Stomach (tissue), 9 donors: ENCODE results near the gene PIGL. TPM values are rescaled to one million over a fixed set of nuclear protein-coding genes. Genes with fewer than 3 reads are reported as not detected.
A peak's percentile ranks its signal among the peaks of the same experiment; 100 is the strongest.

Experiments used
- DNase-seq, 2 donors: peaks; one replicate each; pipeline versions ENCODE4 v3.0.0 to v3.0.0-alpha.2; 2013 to 2019
- H3K27ac ChIP-seq, 5 donors: fragments of 200-600 bp in 4 of 5; sonication (generic) in 4 of 5; one replicate each; pipeline ENCODE4 v1.5.1; 2013 to 2019; ENCODE audit warnings: mild to moderate bottlenecking in 1 of 5, moderate library complexity in 1 of 5
- H3K27me3 ChIP-seq, 3 donors: fragments of 200-600 bp; sonication (generic); one replicate each; pipeline ENCODE4 v1.5.1; 2017 to 2019; ENCODE audit warnings: mixed run types in 1 of 3
- H3K36me3 ChIP-seq, 4 donors: fragments of 200-600 bp; sonication (generic); 1 replicate in 3 of 4; 2 replicates in 1 of 4; pipeline ENCODE4 v1.5.1; 2016 to 2019
- H3K4me1 ChIP-seq, 4 donors: fragments of 200-600 bp; sonication (generic); one replicate each; pipeline ENCODE4 v1.5.1; 2016 to 2019
- H3K4me3 ChIP-seq, 4 donors: fragments of 200-600 bp; sonication (generic) in 3 of 4; one replicate each; pipeline ENCODE4 v1.5.1; 2016 to 2019; ENCODE audit warnings: mild to moderate bottlenecking in 1 of 4
- H3K9me3 ChIP-seq, 4 donors: fragments of 200-600 bp; sonication (generic); one replicate each; pipeline ENCODE4 v1.5.1; 2016 to 2019
- EP300 ChIP-seq: sonication (generic); formaldehyde crosslinking; IDR thresholded peaks from one replicate; pipeline ENCODE4 v1.6.1; 2017; ENCODE audit warnings: antibody characterized with exemption
- POLR2A ChIP-seq, 4 donors: fragments of 450-650 bp; IDR thresholded peaks; one replicate each; pipeline ENCODE4 v1.6.1; 2016; ENCODE audit warnings: antibody characterized with exemption in 4 of 4, control low read depth in 2 of 4, mild to moderate bottlenecking in 1 of 4, moderate library complexity in 1 of 4
- POLR2AphosphoS5 ChIP-seq, 3 donors: sonication (generic); formaldehyde crosslinking; IDR thresholded peaks; one replicate each; pipeline ENCODE4 v1.6.1; 2016; ENCODE audit warnings: antibody characterized with exemption in 3 of 3
- WGBS, 5 donors: extraction: QIAGEN DNeasy Blood & Tissue Kit in 3 of 5; methylation state at CpG; one replicate each; pipeline versions ENCODE4 v1.1.5 to v1.1.7; 2013 to 2018; 5-methylcytosine and 5-hydroxymethylcytosine counted together
- intact Hi-C: fragments of 100-400 bp; cut with DNase I; formaldehyde crosslinking; loops from one replicate; pipeline ENCODE4 v1.15.1; 2023; ENCODE audit warnings: low total_unique reads
- polyA plus RNA-seq, 3 donors: library from polyadenylated mRNA; stranded (reverse); fragments of 200-250 nt; gene quantifications; one replicate each; pipeline ENCODE4 v1.2.3, GENCODE V29; 2013
- total RNA-seq, 5 donors: library from RNA; depleted of rRNA; stranded (reverse); fragments of >200 nt; gene quantifications; one replicate each; pipeline versions ENCODE4 v1.1.0 to v1.2.3, GENCODE V29; 2014 to 2016
- TF ChIP-seq, protein P1 (sequence below), 7 experiments: fragments of 450-650 bp in 4 of 7; fragments of 200-600 bp in 3 of 7; sonication (generic) in 3 of 7; IDR thresholded peaks; one replicate each; pipeline ENCODE4 v1.5.1; 2016 to 2019; ENCODE audit warnings: antibody characterized with exemption in 7 of 7, control low read depth in 2 of 7, mild to moderate bottlenecking in 1 of 7
- donor health status: healthy with polysubstance abuse.
- donor health status: Bipolar disorder and iron deficiency.
- donor health status: healthy.

The PIGL gene
- total and polyA plus RNA-seq, 8 donors, result 5.8 to 72.3 (median 35.3) TPM

- peaks cover 17 to 68% (median 50%) of the 10 kb centered on the region in 4 donors for H3K4me1 ChIP-seq
- intact Hi-C loops, result no loop called here
These were observed 4.2 kb upstream of the PIGL start for GRCh38 chr17:16212793-16213192.

GRCh38 chr17:16214190-16215001 is 2.6 kb upstream of the PIGL start:
- no peaks in the 10 kb centered on the region for H3K9me3 ChIP-seq
- TF ChIP-seq, protein P1, sequence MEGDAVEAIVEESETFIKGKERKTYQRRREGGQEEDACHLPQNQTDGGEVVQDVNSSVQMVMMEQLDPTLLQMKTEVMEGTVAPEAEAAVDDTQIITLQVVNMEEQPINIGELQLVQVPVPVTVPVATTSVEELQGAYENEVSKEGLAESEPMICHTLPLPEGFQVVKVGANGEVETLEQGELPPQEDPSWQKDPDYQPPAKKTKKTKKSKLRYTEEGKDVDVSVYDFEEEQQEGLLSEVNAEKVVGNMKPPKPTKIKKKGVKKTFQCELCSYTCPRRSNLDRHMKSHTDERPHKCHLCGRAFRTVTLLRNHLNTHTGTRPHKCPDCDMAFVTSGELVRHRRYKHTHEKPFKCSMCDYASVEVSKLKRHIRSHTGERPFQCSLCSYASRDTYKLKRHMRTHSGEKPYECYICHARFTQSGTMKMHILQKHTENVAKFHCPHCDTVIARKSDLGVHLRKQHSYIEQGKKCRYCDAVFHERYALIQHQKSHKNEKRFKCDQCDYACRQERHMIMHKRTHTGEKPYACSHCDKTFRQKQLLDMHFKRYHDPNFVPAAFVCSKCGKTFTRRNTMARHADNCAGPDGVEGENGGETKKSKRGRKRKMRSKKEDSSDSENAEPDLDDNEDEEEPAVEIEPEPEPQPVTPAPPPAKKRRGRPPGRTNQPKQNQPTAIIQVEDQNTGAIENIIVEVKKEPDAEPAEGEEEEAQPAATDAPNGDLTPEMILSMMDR (IDR thresholded peaks at IDR 0.05), result no peak
- WGBS, 5 donors, result 2 to 6% (median 3%) methylated on average over 16 of the region's 16 CpGs
- peaks cover 17 to 69% (median 59%) of the 10 kb centered on the region in 4 donors for H3K4me1 ChIP-seq
- peak overlapping the region; percentile 95 to 98 (median 97) for H3K27ac ChIP-seq
- no peaks in the 10 kb centered on the region for H3K27me3 ChIP-seq
- H3K4me3 ChIP-seq, result peak overlapping the region; percentile 82 to 97 (median 94)
- DNase-seq, result no peak
- intact Hi-C loops, result no loop called here
- peaks cover 0 to 6% (median 4%) of the 10 kb centered on the region in 4 donors for H3K36me3 ChIP-seq

More at GRCh38 chr17:16212793-16213192, 4.2 kb upstream of the PIGL start:
- TF ChIP-seq, protein P1 (IDR thresholded peaks at IDR 0.05), result no peak
- TF ChIP-seq EP300 (no peak), POLR2AphosphoS5 (IDR thresholded peaks at IDR 0.05) (no peak), POLR2A (IDR thresholded peaks at IDR 0.05) (no peak)
- Histone ChIP-seq H3K9me3 (no peaks in the 10 kb centered on the region), H3K36me3 (no peaks in the 10 kb centered on the region), H3K27ac (no peak overlapping the region), H3K4me3 (peak overlapping the region in 1 of 4 donors; percentile 93), H3K27me3 (no peaks in the 10 kb centered on the region)
- DNase-seq, result no peak
- WGBS, 5 donors, result 69 to 82% (median 71%) methylated on average over 6 of the region's 6 CpGs

- H3K27ac ChIP-seq, result peak overlapping the region; percentile 95 to 98 (median 97)
- peaks cover 0 to 7% (median 6%) of the 10 kb centered on the region in 4 donors for H3K36me3 ChIP-seq
- H3K4me1 ChIP-seq, result peaks cover 17 to 72% (median 60%) of the 10 kb centered on the region in 4 donors
- DNase-seq, result peak; percentile 47 to 74
- peak overlapping the region; percentile 82 to 97 (median 94) for H3K4me3 ChIP-seq
- TF ChIP-seq, protein P1 (IDR thresholded peaks at IDR 0.05), result no peak
- TF ChIP-seq POLR2A (IDR thresholded peaks at IDR 0.05) (no peak), EP300 (no peak), POLR2AphosphoS5 (IDR thresholded peaks at IDR 0.05) (no peak)
- intact Hi-C loops, result no loop called here
- 0% methylated on average over 16 to 27 of the region's 27 CpGs for WGBS, 5 donors
- H3K9me3 ChIP-seq, result no peaks in the 10 kb centered on the region
- H3K27me3 ChIP-seq, result no peaks in the 10 kb centered on the region
These were observed 2.1 kb upstream of the PIGL start for GRCh38 chr17:16215002-16215272.

GRCh38 chr17:16215273-16215964 is 1.6 kb upstream of the PIGL start, which contains the start of gene NCOR1:
Gene NCOR1 (minus strand): TSS chr17:16215534. CDS start chr17:16194569, 20,965 bp downstream.
- Histone ChIP-seq H3K4me1 (peaks cover 17 to 73% (median 60%) of the 10 kb centered on the region in 4 donors), H3K9me3 (no peaks in the 10 kb centered on the region), H3K4me3 (peak within 1 kb of the TSS; percentile 82 to 97 (median 94)), H3K36me3 (peaks cover 0 to 7% (median 6%) of the 10 kb centered on the region in 4 donors), H3K27me3 (no peaks in the 10 kb centered on the region), H3K27ac (peak within 1 kb of the TSS; percentile 95 to 98 (median 97))
- intact Hi-C loops, result no loop called here
- DNase-seq, result peak; percentile 94 to 98
- TF ChIP-seq POLR2AphosphoS5 (IDR thresholded peaks at IDR 0.05), result peak; percentile 11 to 91 (median 88)
- peak in 1 of 4 donors; percentile 52 for TF ChIP-seq POLR2A (IDR thresholded peaks at IDR 0.05)
- TF ChIP-seq EP300, result no peak
- TF ChIP-seq, protein P1 (IDR thresholded peaks at IDR 0.05), result peak in 5 of 7 experiments; percentile 10 to 49 (median 22)
- 0 to 1% (median 1%) methylated on average over 12 to 82 of the region's 82 CpGs for WGBS, 5 donors
